HG03103 (cell line): Measurements from ENCODE around the gene FABP1.

Experiments used
- ATAC-seq: cut with Tn5 transposase; IDR thresholded peaks from one replicate; pipeline ENCODE4 v1.9.1; 2021; ENCODE audit warnings: low read depth; ENCODE audit not compliant: unreplicated experiment

FABP1 gene

GRCh38 chr2:88116669-88117432 lies 11.0 kb downstream of the FABP1 start:
- ATAC-seq, result no peak

- ATAC-seq, result no peak
These were observed 11.9 kb downstream of the FABP1 start for GRCh38 chr2:88115825-88116518.

- ATAC-seq, result no peak
These were observed 13.0 kb downstream of the FABP1 start for GRCh38 chr2:88114889-88115288.

GRCh38 chr2:88113069-88113468 lies 14.8 kb downstream of the FABP1 start:
- ATAC-seq, result no peak

GRCh38 chr2:88110830-88111229 lies 17.0 kb downstream of the FABP1 start:
- no peak for ATAC-seq

- ATAC-seq, result no peak
These were observed 19.1 kb downstream of the FABP1 start for GRCh38 chr2:88108796-88109195.

- ATAC-seq, result no peak
These were observed 27.4 kb downstream of the FABP1 start for GRCh38 chr2:88100489-88100858.

- ATAC-seq, result no peak
These were observed 27.9 kb downstream of the FABP1 start for GRCh38 chr2:88099798-88100488.

- no peak for ATAC-seq
These were observed 29.3 kb downstream of the FABP1 start for GRCh38 chr2:88098558-88098900.

GRCh38 chr2:88097891-88098557 lies 29.8 kb downstream of the FABP1 start:
- ATAC-seq, result no peak

- ATAC-seq, result no peak
These were observed 30.7 kb downstream of the FABP1 start for GRCh38 chr2:88097192-88097591.

GRCh38 chr2:88096708-88097107 lies 31.2 kb downstream of the FABP1 start:
- no peak for ATAC-seq

GRCh38 chr2:88095022-88095421 lies 32.8 kb downstream of the FABP1 start:
- no peak for ATAC-seq

GRCh38 chr2:88092773-88093172 lies 35.1 kb downstream of the FABP1 start:
- ATAC-seq, result no peak

- no peak for ATAC-seq
These were observed 35.9 kb downstream of the FABP1 start for GRCh38 chr2:88091943-88092342.

- ATAC-seq, result no peak
These were observed 37.2 kb downstream of the FABP1 start for GRCh38 chr2:88090446-88091283.

GRCh38 chr2:88088999-88089398 lies 38.9 kb downstream of the FABP1 start:
- ATAC-seq, result no peak

GRCh38 chr2:88087763-88088162 lies 40.1 kb downstream of the FABP1 start:
- no peak for ATAC-seq

GRCh38 chr2:88087073-88087472 lies 40.8 kb downstream of the FABP1 start:
- no peak for ATAC-seq

- no peak for ATAC-seq
These were observed 41.5 kb downstream of the FABP1 start for GRCh38 chr2:88086401-88086800.
